Skeletal muscle cell (primary cell): Measurements from ENCODE around the gene CHADL.
"Not testable (repeated sequence)": the region's sequence is repeated elsewhere in the genome, so short reads cannot be mapped to it uniquely, and the experiment has no call there.

Source experiments
- DNase-seq: peaks from one replicate; pipeline ENCODE4 v3.0.0-alpha.2; 2010; ENCODE audit warnings: low read depth
- H3K4me3 ChIP-seq: 2 replicates; pipeline ENCODE4 v1.5.1; 2011; ENCODE audit warnings: low read depth, mild to moderate bottlenecking, control low read depth, low read length, moderate library complexity

The CHADL gene

DNA sequence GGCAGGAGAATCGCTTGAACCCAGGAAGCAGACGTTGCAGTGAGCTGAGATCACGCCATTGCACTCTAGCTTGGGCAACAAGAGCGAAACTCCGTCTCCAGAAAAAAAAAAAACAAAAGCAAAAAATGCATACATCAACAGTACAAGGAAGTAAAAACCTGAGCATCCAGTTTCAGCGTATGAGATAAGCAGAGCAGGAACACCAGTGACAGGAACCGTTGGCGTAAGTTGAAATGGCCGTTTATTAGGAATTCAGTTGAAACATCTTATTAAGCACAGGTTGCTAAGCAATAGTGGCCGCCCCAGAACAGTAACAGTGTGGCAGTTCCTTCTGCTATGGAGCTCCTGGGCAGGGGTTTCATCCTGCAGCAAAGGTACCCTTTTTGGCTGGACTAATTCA, 39.6 kb downstream of the CHADL start:
- no peak overlapping the region for H3K4me3 ChIP-seq
- no peak for DNase-seq

DNA sequence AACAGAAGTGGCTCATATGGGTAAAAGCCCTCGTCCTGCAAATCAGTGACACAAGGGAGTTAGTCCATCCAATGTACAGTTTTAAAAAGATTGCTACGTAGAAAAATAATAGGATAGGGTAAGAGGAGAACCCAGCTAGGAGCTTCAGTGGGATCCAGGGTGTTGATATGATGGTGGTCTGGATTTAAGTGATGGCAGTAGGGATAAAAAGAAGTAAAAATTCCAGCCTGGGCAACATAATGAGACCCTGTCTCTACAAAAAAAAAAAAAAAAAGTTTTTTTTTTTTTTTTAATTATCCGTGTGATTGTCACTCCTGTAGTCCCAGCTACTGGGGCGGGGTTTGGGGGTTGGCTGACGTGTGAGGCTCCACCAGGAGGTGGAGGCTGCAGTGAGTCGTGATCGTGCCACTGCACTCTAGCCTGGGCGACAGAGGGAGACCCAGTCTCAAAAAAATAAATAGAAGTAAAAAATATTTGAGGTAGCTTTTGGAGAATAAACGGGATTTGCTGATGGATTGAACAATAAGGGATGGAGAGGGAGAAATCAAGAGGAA, 42.6 kb downstream of the CHADL start:
- DNase-seq, result no peak
- H3K4me3 ChIP-seq, result peak overlapping the region; percentile 71

DNA sequence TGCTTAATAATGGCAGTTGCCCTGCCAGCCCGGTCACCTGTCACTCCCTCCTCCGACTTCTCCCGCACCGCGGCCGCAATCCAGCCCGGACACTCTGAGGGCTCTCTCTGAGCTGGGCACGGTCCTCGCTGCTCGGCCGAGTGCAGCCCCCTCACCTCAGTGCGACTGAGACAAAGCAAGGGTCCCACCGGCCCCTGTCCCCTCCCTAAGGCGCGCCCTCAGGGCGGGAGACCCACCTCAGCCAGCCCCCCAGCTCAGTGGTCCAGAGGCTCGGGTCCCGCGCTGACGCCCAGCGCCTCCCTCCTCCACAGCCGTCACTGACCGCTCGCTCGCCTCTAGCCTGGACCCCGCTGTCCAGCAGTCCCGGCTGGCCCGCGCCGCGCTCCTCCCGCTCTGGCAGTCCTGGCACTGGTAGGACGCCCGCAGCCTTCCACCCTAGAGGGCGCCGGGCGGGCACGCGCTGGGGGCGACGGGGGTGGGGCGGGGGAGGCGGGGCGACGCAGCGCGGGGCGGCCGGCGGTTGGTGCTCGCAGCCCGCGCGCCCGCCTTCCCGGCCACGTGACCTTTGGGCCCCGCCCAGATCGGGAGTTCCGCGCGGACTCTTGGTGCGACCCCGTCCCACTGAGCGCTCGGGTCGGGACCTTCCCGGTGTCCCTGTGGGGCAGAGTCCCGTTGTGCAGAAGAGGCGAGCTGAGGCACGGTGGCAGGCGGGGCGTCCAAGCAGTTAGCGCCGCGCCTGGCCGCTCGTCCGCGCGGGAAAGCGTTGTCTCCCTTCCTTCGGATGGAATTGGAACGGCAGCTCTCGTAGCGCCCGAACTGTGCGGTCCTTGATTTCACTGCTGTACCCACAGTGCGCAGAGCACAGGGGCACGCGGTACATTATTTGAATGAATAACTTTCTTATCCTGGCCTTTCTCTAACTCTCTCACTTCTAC, 43.4 kb downstream of the CHADL start:
- peak overlapping the region; percentile 71 for H3K4me3 ChIP-seq
- DNase-seq, result no peak

DNA sequence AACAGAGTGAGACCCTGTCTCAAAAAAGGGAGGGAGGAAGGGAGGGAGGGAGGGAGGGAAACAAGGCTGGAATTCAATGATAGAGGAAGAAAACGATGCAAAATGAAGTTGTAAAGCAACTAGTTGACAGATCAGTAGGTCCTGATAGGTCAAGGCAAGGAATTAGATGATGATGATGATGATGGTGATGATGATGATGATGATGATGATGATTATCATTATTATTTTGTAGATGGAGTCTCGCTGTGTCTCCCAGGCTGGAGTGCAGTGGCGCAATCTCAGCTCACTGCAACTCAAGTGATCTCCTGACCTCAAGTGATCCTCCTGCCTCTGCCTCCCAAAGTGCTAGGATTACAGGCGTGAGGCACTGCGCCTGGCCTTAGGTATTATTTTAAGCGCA, 46.9 kb downstream of the CHADL start:
- DNase-seq, result no peak

DNA sequence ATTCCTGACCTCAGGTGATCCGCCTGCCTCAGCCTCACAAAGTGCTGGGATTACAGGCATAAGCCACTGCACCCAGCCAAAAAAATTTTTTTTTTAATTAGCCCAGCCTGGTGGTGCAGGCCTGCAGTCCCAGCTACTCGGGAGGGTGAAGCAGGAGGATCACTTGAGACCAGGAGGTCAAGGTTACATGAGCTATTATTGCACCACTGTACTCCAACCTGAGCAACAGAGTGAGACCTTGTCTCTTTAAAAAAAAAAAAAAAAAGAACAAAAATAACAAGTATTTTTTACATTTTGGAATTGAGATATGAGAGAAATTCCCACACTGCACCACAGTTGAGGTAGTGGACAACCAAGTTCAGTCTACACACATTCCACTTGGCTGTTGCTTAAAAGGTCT, 49.3 kb downstream of the CHADL start:
- H3K4me3 ChIP-seq, result no peak overlapping the region
- DNase-seq, result no peak

More for the DNA sequence above, 46.9 kb downstream of the CHADL start:
- no peak overlapping the region for H3K4me3 ChIP-seq

DNA sequence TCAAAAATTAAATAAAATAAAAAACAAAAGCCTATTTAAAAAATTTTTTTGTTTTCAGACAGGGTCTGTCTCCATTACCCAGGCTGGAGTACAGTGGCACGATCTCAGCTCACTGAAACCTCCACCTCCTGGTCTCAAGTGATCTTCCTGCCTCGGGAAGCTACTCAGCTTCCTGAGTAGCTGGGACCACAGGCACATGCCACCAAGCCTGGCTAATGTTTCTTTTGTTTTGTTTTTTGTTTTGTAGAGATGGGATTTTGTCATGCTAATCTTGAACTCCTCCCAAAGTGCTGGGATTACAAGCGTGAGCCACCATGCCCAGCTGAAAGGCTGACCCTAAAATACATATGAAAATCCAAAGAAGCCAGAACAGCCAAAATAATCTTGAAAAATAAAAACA, 56.1 kb downstream of the CHADL start:
- H3K4me3 ChIP-seq, result no peak overlapping the region
- no peak for DNase-seq

DNA sequence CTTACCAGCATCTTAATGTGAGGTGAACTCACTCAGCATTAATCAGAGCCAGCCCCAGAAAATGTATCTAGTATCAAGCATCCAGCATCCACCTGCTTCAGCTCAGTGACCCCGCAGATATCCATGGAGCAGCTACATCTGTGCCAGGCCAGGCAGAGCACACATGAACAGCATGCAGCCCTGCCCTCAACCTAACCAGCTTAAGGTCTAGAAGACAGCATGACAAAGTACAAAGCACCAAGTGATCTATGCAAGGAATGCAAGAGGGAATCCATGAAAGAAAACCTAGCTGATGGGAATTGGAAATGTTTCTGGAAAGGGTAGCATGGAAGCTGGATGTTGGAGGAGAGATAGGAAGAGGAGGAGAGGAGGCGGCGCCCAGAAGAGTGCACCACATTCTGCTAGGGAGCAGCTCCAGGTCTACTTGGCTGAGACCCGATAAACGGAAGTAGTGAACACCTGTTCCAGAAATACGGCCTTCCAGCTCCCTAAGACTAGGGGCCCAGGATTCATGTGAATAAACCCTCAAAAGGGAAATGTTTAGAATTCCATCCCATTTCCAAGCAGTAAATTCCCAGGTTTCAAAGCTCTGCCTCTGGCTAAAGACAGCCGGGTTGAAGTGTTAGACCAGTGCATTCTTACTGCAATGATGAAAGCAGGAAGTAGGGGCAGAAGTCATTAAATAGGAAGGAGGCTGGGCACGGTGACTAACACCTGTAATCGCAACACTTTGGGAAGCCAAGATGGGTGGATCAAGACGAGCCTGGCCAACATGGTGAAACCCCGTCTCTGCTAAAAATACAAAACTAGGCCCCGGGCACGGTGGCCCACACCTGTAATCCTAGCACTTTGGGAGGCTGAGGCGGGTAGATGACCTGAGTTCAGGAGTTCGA, 59.1 kb downstream of the CHADL start:
- H3K4me3 ChIP-seq, result no peak overlapping the region
- DNase-seq, result peak; percentile 25

DNA sequence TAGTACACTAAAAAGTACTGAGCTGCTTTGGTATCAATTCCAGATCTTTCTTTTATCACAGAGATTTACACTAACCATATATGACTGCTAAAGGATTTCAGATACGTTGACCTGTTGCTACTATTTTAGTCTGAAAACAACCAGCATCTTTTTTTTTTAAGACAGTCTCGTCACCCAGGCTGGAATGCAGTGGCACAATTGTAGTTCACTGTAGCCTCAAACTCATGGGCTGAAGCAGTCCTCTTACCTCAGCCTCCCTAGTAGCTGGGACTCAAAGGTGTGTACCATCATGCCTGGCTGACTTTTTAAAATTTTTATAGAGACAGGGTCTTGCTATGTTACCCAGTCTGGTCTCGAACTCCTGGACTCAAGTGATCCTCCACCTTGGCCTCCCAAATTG, 59.8 kb downstream of the CHADL start:
- DNase-seq, result no peak
- no peak overlapping the region for H3K4me3 ChIP-seq

DNA sequence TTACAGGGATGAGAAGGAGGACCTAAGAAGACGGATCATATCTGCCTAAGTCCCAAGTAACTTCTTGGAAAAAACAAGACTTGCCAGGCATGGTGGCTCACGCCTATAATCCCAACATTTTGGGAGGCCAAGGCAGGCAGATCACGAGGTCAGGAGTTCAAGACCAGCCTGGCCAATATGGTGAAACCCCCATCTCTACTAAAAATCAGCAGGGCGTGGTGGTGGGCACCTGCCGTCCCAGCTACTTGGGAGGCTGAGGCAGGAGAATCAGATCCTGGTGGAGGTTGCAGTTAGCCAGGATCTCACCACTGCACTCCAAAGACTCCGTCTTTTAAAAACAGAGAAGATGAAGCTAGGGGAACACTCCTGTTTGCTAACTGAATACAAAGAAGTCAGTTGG, 60.4 kb downstream of the CHADL start:
- not testable (repeated sequence) for DNase-seq, H3K4me3 ChIP-seq
